Esophagus (tissue), 2 donors: ENCODE results near the gene DTX3. TPM values are rescaled to one million over a fixed set of nuclear protein-coding genes. Genes with fewer than 3 reads are reported as not detected.

ENCODE experiments used
- H3K27ac ChIP-seq, 2 donors: one replicate each; pipeline ENCODE4 v1.5.1; 2013; ENCODE audit warnings: low read depth in 2 of 2, mild to moderate bottlenecking in 2 of 2, inconsistent platforms in 1 of 2, low read length in 1 of 2, moderate library complexity in 1 of 2
- H3K27me3 ChIP-seq, 2 donors: one replicate each; pipeline ENCODE4 v1.6.1; 2013; ENCODE audit warnings: low read length in 2 of 2, control low read depth in 1 of 2, mild to moderate bottlenecking in 1 of 2; ENCODE audit not compliant: insufficient read depth in 2 of 2, control insufficient read depth in 1 of 2
- H3K36me3 ChIP-seq, 2 donors: one replicate each; pipeline ENCODE4 v1.6.1; 2013; ENCODE audit warnings: low read length in 1 of 2; ENCODE audit not compliant: control insufficient read depth in 2 of 2, insufficient read depth in 2 of 2
- H3K4me1 ChIP-seq, 2 donors: one replicate each; pipeline ENCODE4 v1.6.1; 2013; ENCODE audit warnings: low read length in 1 of 2; ENCODE audit not compliant: control insufficient read depth in 2 of 2, insufficient read depth in 2 of 2
- H3K4me3 ChIP-seq, 2 donors: one replicate each; pipeline ENCODE4 v1.5.1; 2013; ENCODE audit warnings: low read length in 2 of 2, mild to moderate bottlenecking in 2 of 2, low read depth in 1 of 2, moderate library complexity in 1 of 2
- H3K9me3 ChIP-seq, 2 donors: one replicate each; pipeline ENCODE4 v1.6.1; 2013; ENCODE audit warnings: mild to moderate bottlenecking in 2 of 2, low read depth in 1 of 2, low read length in 1 of 2, moderate library complexity in 1 of 2; ENCODE audit not compliant: control insufficient read depth in 2 of 2, insufficient read depth in 1 of 2
- WGBS, 2 donors: extraction: QIAGEN DNeasy Blood & Tissue Kit; methylation state at CpG; one replicate each; pipeline ENCODE4 v1.1.7; 2013; 5-methylcytosine and 5-hydroxymethylcytosine counted together
- polyA plus RNA-seq, 2 donors: library from polyadenylated mRNA; stranded (reverse); fragments of 200-250 nt; gene quantifications; one replicate each; pipeline ENCODE4 v1.2.3, GENCODE V29; 2013
- donor health status: healthy with polysubstance abuse.
- donor health status: Bipolar disorder and iron deficiency.

The DTX3 gene
- polyA plus RNA-seq, 2 donors: 11.6 to 16.7 TPM

DNA sequence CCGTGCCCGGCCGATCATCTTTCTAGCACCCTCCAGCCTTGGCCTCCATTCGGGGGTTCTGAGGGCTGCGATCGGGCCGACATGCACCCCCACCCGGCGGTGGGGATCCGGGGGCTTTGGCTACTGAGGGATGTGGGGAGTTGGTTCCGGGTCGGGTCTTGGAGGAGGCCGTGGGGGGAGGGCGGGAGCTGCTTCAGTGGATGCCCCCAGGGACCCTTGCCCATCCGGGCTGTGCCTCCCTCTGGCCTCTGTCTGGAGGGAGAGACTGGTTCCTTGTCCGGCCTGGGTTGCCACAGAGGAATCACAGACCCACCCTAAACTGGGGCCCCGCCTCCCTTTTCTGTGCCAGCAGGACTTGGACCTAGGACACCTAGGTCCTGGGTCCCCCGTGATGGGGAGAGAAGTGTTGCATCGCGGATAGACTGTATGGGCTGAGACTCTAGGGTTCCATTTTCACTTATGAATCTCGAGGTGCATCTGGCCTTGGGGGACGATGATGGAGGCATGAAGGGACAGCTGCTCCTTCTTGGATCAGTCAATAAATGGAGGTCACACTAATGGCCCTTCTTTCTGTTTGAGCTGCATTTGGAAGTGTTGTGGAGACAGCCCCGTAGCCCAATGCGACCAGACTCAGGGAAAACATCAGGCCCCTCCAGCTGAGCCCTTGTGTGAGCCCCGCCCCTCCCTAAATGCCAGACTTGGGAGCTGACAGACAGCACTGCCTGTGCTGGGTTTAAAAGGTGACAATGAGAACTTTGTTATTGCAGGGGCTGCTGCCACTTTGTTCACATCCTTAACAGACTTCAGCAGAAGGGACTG lies 577 bp downstream of the DTX3 start:
- H3K27me3 ChIP-seq: no peaks in the 10 kb centered on the region
- WGBS, 2 donors: 6 to 8% methylated on average over 24 to 25 of the region's 25 CpGs

DNA sequence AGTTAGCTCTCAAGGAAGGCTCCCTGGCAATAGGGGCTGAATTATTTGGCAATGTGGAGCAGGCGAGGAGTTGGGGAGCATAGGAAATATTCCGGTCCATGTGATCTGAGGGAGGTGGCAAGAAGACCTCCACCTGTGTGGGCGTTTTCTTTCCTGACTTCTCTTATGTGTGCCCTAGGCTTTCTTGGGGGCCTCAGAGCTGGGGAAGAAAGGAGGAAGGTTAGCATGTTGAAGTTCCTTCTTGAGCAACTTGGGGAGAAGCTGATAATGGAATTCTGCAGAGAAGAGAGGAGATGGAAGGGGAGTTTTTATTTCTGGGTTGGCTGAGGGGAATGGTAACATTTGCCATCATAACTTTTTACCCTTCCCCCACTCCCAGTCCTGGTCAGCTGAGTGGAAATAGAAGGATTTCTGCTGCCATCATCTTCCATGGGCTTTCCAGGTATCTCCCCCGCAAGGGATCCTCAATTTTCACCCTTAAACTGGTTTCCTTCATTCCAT lies 1.2 kb downstream of the DTX3 start:
- Histone ChIP-seq H3K4me1 (peaks cover 6 to 7% of the 10 kb centered on the region in 2 donors), H3K4me3 (no peak overlapping the region), H3K9me3 (no peaks in the 10 kb centered on the region), H3K36me3 (peaks cover 12 to 13% of the 10 kb centered on the region in 2 donors), H3K27ac (peak overlapping the region in 1 of 2 donors; percentile 86), H3K27me3 (no peaks in the 10 kb centered on the region)
- 59 to 70% methylated on average over 4 of the region's 4 CpGs for WGBS, 2 donors

More for the DNA sequence above, 577 bp downstream of the DTX3 start:
- Histone ChIP-seq H3K4me3 (peak overlapping the region; percentile 50 to 59), H3K4me1 (peaks cover 4 to 5% of the 10 kb centered on the region in 2 donors), H3K9me3 (no peaks in the 10 kb centered on the region), H3K27ac (peak overlapping the region; percentile 84 to 86), H3K36me3 (peaks cover 14 to 15% of the 10 kb centered on the region in 2 donors)

DNA sequence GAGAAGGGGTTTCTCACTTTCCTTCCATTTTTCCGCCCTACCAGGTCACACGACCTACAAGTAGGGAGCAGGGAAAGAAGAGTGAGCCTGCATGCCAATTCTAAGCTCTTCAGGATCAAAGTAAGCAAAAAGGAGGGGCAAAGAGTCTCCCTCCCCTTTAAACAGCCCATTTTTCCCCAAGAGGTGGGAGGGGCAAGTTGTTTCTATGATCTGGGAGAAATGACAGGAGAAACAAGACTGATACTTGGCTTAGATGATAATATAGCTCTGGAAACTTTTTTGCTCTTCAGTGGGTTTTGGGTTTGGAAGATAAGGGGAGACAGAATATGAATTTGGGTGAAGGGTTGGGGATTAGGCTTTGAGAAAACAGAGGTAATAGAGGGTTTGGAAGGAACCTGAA lies 1.8 kb downstream of the DTX3 start:
- no peaks in the 10 kb centered on the region for H3K9me3 ChIP-seq
- H3K36me3 ChIP-seq: peaks cover 7 to 8% of the 10 kb centered on the region in 2 donors
- H3K4me3 ChIP-seq: no peak overlapping the region
- peaks cover 9 to 10% of the 10 kb centered on the region in 2 donors for H3K4me1 ChIP-seq
- no peak overlapping the region for H3K27ac ChIP-seq
- no peaks in the 10 kb centered on the region for H3K27me3 ChIP-seq
- 68 to 69% methylated on average over 2 of the region's 2 CpGs for WGBS, 2 donors

DNA sequence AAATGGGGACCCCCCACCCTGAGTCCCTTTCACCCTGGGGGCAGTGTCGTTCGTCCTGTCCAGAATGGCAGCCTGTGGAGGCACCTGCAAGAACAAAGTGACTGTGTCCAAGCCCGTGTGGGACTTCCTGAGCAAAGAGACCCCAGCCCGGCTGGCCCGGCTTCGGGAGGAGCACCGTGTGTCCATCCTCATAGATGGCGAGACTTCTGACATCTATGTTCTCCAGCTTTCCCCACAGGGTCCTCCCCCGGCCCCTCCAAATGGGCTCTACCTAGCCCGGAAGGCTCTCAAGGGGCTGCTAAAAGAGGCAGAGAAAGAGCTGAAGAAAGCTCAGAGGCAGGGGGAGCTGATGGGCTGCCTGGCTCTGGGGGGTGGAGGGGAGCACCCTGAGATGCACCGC lies 2.2 kb downstream of the DTX3 start:
- H3K4me3 ChIP-seq: no peak overlapping the region
- no peak overlapping the region for H3K27ac ChIP-seq
- H3K9me3 ChIP-seq: no peaks in the 10 kb centered on the region
- WGBS, 2 donors: 88 to 93% methylated on average over 11 of the region's 11 CpGs
- H3K4me1 ChIP-seq: peaks cover 9 to 10% of the 10 kb centered on the region in 2 donors
- H3K27me3 ChIP-seq: no peaks in the 10 kb centered on the region
- peaks cover 5 to 6% of the 10 kb centered on the region in 2 donors for H3K36me3 ChIP-seq

DNA sequence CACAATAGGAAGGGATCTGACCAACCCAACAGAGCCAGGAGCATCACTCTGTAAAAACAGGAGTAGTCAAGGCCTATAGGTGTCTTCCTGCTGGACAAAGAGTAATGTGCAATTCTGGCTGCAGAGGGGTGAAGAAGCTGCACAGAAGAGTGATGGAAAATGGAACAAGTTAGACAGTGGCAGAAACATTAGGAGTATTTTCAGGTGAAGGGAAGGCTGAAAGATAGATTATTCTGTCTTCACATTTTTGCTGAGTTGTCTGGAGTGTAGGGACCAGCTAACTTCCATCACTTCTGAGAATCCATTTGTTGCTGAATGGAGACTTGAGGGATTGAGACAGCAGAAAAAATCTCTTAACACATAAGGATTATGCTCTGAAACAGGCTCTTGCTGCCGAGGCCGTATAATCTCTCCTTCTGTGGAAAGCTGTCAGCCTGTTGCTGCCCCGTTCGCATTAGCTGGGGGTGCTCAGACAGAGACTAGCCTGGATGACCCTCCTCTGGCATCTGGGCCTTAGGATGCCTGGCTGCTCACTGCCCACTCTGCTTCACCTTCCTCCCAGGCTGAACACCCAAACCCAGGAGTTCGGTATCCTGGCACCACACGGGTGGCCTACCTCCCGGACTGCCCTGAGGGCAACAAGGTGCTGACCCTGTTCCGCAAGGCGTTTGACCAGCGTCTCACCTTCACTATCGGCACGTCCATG lies 3.5 kb downstream of the DTX3 start:
- Histone ChIP-seq H3K4me1 (peaks cover 9 to 10% of the 10 kb centered on the region in 2 donors), H3K9me3 (no peaks in the 10 kb centered on the region), H3K4me3 (no peak overlapping the region), H3K27me3 (no peaks in the 10 kb centered on the region), H3K36me3 (peaks cover 0 to 2% of the 10 kb centered on the region in 2 donors), H3K27ac (no peak overlapping the region)
- WGBS, 2 donors: 78 to 80% methylated on average over 11 to 12 of the region's 12 CpGs

DNA sequence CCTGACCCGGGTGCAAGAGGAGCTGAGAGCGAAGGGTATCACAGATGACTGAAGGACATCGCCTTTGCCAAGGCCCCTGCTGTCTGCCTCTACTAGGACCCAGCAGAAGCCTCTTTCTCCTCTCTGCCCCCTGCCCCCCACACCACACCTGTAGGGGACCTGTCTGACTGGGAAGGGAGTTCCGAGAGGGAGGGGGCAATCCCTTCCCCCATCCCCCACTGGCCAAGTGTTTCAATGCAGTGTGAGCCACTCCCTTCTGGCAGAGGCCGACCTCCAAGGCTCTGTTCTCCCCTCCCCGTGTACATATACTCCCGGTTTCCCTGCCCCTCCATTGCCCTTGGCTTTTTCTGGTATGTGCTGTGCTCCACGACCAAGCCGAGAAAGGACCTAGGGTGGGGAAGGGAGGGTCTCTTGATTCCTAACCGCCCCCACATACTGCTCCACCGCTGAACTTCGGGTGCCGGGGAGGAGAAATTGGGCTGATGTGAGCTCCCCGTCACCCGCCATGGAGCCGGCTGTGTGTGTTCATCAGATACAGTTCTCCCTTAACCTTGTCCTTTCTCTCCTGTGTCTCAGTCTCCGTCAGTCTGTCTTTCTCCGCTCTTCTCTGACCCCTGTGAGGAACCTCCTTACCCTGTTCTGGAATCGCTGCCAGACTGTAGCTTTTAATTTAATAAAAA lies 4.6 kb downstream of the DTX3 start:
- Histone ChIP-seq H3K27me3 (no peaks in the 10 kb centered on the region), H3K27ac (peak overlapping the region; percentile 62 to 80), H3K4me1 (peaks cover 8 to 10% of the 10 kb centered on the region in 2 donors), H3K36me3 (peaks cover 0 to 2% of the 10 kb centered on the region in 2 donors), H3K9me3 (no peaks in the 10 kb centered on the region), H3K4me3 (no peak overlapping the region)
- WGBS, 2 donors: 59 to 65% methylated on average over 19 of the region's 19 CpGs

DNA sequence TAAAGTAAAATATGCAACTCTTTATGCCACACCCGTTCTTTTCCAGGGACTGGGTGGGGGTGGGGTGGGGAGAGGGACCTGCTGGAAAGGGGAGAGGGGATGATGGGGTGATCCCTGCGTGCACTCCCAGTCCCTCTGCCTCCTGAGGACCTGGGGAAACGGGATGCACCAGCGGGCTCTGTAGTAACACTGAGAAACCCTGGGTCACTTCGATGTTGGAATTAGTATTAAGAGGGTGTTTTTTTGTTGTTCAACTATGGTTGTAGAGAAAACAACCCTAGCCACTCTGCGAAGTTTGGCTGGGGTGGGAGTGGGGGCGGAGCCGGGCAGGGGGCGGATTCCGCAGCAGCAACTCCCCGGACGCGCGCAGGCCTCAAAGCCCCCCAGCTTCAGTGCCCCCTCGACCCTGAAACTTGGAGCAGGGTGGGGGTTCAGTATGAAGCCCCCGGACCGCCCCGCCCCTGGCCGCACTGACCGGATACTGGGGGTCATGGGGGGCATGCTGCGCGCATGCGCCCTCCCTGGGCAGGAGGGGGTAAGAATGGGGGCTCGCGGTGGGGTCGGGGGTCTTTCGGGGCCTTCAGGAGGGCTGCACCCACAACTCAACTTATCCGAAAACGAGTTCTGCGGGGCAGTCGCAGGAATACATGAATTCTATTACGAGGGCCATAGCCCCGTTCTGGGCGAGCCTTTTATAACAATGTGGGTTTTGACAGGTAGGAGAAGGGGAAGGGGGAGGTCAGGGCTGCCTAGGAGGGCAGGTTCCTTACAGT lies 5.3 kb downstream of the DTX3 start:
- peak overlapping the region; percentile 80 to 84 for H3K27ac ChIP-seq
- H3K4me3 ChIP-seq: peak overlapping the region; percentile 4 to 11
- no peaks in the 10 kb centered on the region for H3K27me3 ChIP-seq
- peaks cover 0 to 2% of the 10 kb centered on the region in 2 donors for H3K36me3 ChIP-seq
- 29 to 34% methylated on average over 29 to 34 of the region's 34 CpGs for WGBS, 2 donors
- peaks cover 4 to 10% of the 10 kb centered on the region in 2 donors for H3K4me1 ChIP-seq
- H3K9me3 ChIP-seq: no peaks in the 10 kb centered on the region

DNA sequence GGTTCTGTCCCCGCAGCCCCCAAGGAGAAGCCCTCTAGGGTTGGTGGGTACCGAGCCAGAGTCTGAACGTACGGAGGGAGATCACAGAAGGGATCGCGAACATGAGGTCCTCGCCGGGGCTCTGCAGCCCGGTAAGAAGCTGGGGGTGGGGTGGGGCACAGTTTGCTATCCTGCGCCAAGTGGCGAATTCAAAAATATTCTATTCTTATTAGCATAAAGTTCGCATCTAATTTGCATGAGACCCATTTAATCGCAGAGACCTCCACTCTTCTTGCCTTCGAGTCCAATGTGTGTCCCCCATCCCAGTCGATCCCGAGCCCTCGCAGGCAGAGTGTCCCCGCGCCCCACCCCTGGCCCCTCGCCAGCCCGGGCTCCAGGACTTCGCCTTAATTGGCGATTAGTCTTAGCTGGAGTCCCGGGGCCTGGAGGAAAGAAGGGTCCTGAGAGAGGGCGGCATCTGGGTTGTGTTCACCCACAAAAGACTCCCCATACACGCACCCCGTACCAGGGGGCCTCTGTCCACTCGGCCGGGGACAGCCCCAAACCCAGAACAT lies 6.0 kb downstream of the DTX3 start:
- peak overlapping the region; percentile 80 to 84 for H3K27ac ChIP-seq
- no peaks in the 10 kb centered on the region for H3K27me3 ChIP-seq
- WGBS, 2 donors: 4 to 11% methylated on average over 29 of the region's 29 CpGs
- peaks cover 4 to 8% of the 10 kb centered on the region in 2 donors for H3K4me1 ChIP-seq
- H3K9me3 ChIP-seq: no peaks in the 10 kb centered on the region
- H3K36me3 ChIP-seq: peaks cover 0 to 2% of the 10 kb centered on the region in 2 donors
- H3K4me3 ChIP-seq: peak overlapping the region; percentile 47 to 56
